Endodermal cell (in vitro differentiated cells): Measurements from ENCODE around the gene KERA. TPM values are rescaled to one million over a fixed set of nuclear protein-coding genes. Genes with fewer than 3 reads are reported as not detected.
A peak's percentile ranks its signal among the peaks of the same experiment; 100 is the strongest.

Experiments
- DNase-seq: peaks from one replicate; pipeline ENCODE4 v3.0.0-alpha.2; 2017
- H3K27ac ChIP-seq: 2 replicates; pipeline ENCODE4 v1.5.1; 2013; ENCODE audit warnings: mild to moderate bottlenecking, low read depth, low read length, moderate library complexity
- H3K27me3 ChIP-seq: 2 replicates; pipeline ENCODE4 v1.6.1; 2013; ENCODE audit warnings: mild to moderate bottlenecking, low read length, moderate library complexity; ENCODE audit not compliant: insufficient read depth, control insufficient read depth, poor library complexity, severe bottlenecking
- H3K36me3 ChIP-seq: 2 replicates; pipeline ENCODE4 v1.7.0; 2013; ENCODE audit warnings: mild to moderate bottlenecking, low read length, moderate library complexity; ENCODE audit not compliant: control insufficient read depth, insufficient read depth
- H3K4me1 ChIP-seq: one replicate; pipeline ENCODE4 v1.7.0; 2013; ENCODE audit warnings: low read length; ENCODE audit not compliant: control insufficient read depth, insufficient read depth
- H3K4me3 ChIP-seq: 2 replicates; pipeline ENCODE4 v1.5.1; 2013; ENCODE audit warnings: mild to moderate bottlenecking, low read length, moderate library complexity
- H3K9ac ChIP-seq: 2 replicates; pipeline ENCODE4 v1.6.1; 2013; ENCODE audit warnings: mild to moderate bottlenecking, low read length, moderate library complexity; ENCODE audit not compliant: poor library complexity, severe bottlenecking; ENCODE audit errors: extremely low read depth
- H3K9me3 ChIP-seq: 2 replicates; pipeline ENCODE4 v1.6.1; 2013; ENCODE audit warnings: mild to moderate bottlenecking, low read length, moderate library complexity; ENCODE audit not compliant: control insufficient read depth
- H3K27ac Mint-ChIP-seq: 2 replicates; pipeline ENCODE4 v1.8.0; 2020; ENCODE audit warnings: mixed read lengths
- H3K27me3 Mint-ChIP-seq: 2 replicates; pipeline ENCODE4 v1.8.0; 2021; ENCODE audit warnings: mild to moderate bottlenecking, mixed read lengths; ENCODE audit not compliant: insufficient read depth
- H3K36me3 Mint-ChIP-seq: 2 replicates; pipeline ENCODE4 v1.8.0; 2020; ENCODE audit warnings: low read depth, mixed read lengths
- H3K4me1 Mint-ChIP-seq: 2 replicates; pipeline ENCODE4 v1.8.0; 2020; ENCODE audit warnings: mixed read lengths
- H3K4me3 Mint-ChIP-seq: 2 replicates; pipeline ENCODE4 v1.8.0; 2020; ENCODE audit warnings: mild to moderate bottlenecking, moderate library complexity, mixed read lengths
- H3K9me3 Mint-ChIP-seq: 2 replicates; pipeline ENCODE4 v1.8.0; 2020; ENCODE audit warnings: mild to moderate bottlenecking, mixed read lengths
- CTCF ChIP-seq: fragments of 200-600 bp; sonication (generic); conservative IDR thresholded peaks from 2 replicates; pipeline ENCODE4 v1.5.0; 2021; ENCODE audit warnings: antibody characterized with exemption, mild to moderate bottlenecking
- WGBS, 2 experiments: methylation state at CpG; one replicate each; pipeline versions ENCODE4 v1.1.5 to v1.1.7; 2013; ENCODE audit warnings: missing lambda C conversion rate in 2 of 2, mixed read lengths in 1 of 2; ENCODE audit not compliant: insufficient coverage in 1 of 2, insufficient read length in 1 of 2; 5-methylcytosine and 5-hydroxymethylcytosine counted together
- total RNA-seq, 2 donors: library from RNA; stranded (reverse); fragmentation: NEBNext Ultra II Directional in 1 of 2; extraction: Animal tissue kit (Norgen Biotek cat#: 25700) in 1 of 2; gene quantifications; 2 replicates in 1 of 2; 3 replicates in 1 of 2; pipeline ENCODE4 v1.2.1, GENCODE V29; 2021

Gene KERA
- total RNA-seq, 2 donors from 2014 or later: not detected

- Histone ChIP-seq H3K27me3 (no peaks in the 10 kb centered on the region), H3K4me3 (peak overlapping the region; percentile 26), H3K9ac (no peak overlapping the region), H3K4me1 (peaks cover 12% of the 10 kb centered on the region), H3K36me3 (no peaks in the 10 kb centered on the region), H3K9me3 (no peaks in the 10 kb centered on the region), H3K27ac (no peak overlapping the region)
- no peaks in the 10 kb centered on the region for H3K36me3 Mint-ChIP-seq
- no peak overlapping the region for H3K4me3 Mint-ChIP-seq
- WGBS, 2 experiments: 75% methylated on average over 1 of the region's 1 CpG; no CpG with 5 or more reads in 1 of the 2 experiments
- no peaks in the 10 kb centered on the region for H3K9me3 Mint-ChIP-seq
- no peaks in the 10 kb centered on the region for H3K27me3 Mint-ChIP-seq
- peaks cover 39% of the 10 kb centered on the region for H3K4me1 Mint-ChIP-seq
- TF ChIP-seq CTCF: no peak
- DNase-seq: no peak
- no peak overlapping the region for H3K27ac Mint-ChIP-seq
Measured at GRCh38 chr12:91080041-91080440, 22.2 kb upstream of the KERA start.

GRCh38 chr12:91078501-91078900 is 20.7 kb upstream of the KERA start:
- peak overlapping the region; percentile 65 for H3K27ac Mint-ChIP-seq
- no peak for TF ChIP-seq CTCF
- peaks cover 42% of the 10 kb centered on the region for H3K4me1 Mint-ChIP-seq
- Histone ChIP-seq H3K27ac (no peak overlapping the region), H3K4me3 (peak overlapping the region; percentile 22), H3K36me3 (no peaks in the 10 kb centered on the region), H3K9ac (no peak overlapping the region), H3K4me1 (peaks cover 12% of the 10 kb centered on the region), H3K27me3 (no peaks in the 10 kb centered on the region), H3K9me3 (no peaks in the 10 kb centered on the region)
- no peaks in the 10 kb centered on the region for H3K9me3 Mint-ChIP-seq
- no peak for DNase-seq
- WGBS, 2 experiments: 38% methylated on average over 1 of the region's 1 CpG; no CpG with 5 or more reads in 1 of the 2 experiments
- H3K4me3 Mint-ChIP-seq: peak overlapping the region; percentile 1
- no peaks in the 10 kb centered on the region for H3K27me3 Mint-ChIP-seq
- H3K36me3 Mint-ChIP-seq: no peaks in the 10 kb centered on the region

- 90 to 91% methylated on average over 5 of the region's 5 CpGs for WGBS, 2 experiments
- H3K9ac ChIP-seq: peak overlapping the region; percentile 24
- Mint-ChIP-seq H3K4me3 (no peak overlapping the region), H3K27me3 (no peaks in the 10 kb centered on the region), H3K4me1 (peaks cover 42% of the 10 kb centered on the region), H3K9me3 (no peaks in the 10 kb centered on the region), H3K27ac (peak overlapping the region; percentile 65), H3K36me3 (no peaks in the 10 kb centered on the region)
- no peak for DNase-seq
- no peaks in the 10 kb centered on the region for H3K9me3 ChIP-seq
- H3K36me3 ChIP-seq: no peaks in the 10 kb centered on the region
- H3K27ac ChIP-seq: no peak overlapping the region
- TF ChIP-seq CTCF: no peak
- peak overlapping the region; percentile 22 for H3K4me3 ChIP-seq
- H3K27me3 ChIP-seq: no peaks in the 10 kb centered on the region
- peaks cover 12% of the 10 kb centered on the region for H3K4me1 ChIP-seq
Measured at GRCh38 chr12:91077228-91077954, 19.6 kb upstream of the KERA start.
